Bone marrow (tissue), 2 donors: Measurements from ENCODE around the gene ZNF862.
A peak's percentile ranks its signal among the peaks of the same experiment; 100 is the strongest.
"Not testable (repeated sequence)": the region's sequence is repeated elsewhere in the genome, so short reads cannot be mapped to it uniquely, and the experiment has no call there.

Experiments used
- DNase-seq, 2 donors: peaks; one replicate each; lab custom pipeline; 2025; lab: John Stamatoyannopoulos, UW

The ZNF862 gene

DNA sequence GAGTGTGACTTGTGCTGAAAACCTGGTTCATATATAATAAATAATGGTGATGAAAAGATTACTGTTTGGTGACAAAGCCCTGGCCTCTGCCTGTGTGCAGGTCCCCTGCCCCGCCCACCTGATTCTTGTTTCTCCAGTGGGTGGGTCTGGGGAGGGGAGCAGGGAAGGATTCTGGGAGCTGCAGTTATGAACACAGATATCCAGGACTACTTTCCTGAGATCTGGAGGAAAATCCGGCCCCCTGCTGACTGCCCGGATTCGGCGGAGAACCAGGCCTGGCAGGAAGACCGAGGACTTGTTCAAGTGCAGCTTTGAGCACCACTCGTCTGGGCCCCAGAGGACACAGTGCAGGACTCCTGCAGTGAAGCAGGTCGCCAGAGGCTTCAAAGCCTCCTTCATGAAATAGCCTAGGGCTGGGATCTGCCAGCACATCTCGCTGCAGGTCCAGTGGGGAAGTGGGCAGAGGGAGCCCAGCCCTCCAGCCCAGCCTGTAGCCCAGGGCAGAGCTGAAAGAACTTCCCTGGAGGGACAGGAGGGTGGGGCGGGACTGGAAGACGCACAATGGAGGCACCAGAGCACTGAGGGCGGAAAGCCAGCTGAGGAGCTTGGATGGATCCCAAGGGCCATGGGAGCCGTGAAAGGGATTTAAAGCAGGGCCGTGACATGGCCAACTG is 42.6 kb downstream of the ZNF862 start:
- DNase-seq = no peak

DNA sequence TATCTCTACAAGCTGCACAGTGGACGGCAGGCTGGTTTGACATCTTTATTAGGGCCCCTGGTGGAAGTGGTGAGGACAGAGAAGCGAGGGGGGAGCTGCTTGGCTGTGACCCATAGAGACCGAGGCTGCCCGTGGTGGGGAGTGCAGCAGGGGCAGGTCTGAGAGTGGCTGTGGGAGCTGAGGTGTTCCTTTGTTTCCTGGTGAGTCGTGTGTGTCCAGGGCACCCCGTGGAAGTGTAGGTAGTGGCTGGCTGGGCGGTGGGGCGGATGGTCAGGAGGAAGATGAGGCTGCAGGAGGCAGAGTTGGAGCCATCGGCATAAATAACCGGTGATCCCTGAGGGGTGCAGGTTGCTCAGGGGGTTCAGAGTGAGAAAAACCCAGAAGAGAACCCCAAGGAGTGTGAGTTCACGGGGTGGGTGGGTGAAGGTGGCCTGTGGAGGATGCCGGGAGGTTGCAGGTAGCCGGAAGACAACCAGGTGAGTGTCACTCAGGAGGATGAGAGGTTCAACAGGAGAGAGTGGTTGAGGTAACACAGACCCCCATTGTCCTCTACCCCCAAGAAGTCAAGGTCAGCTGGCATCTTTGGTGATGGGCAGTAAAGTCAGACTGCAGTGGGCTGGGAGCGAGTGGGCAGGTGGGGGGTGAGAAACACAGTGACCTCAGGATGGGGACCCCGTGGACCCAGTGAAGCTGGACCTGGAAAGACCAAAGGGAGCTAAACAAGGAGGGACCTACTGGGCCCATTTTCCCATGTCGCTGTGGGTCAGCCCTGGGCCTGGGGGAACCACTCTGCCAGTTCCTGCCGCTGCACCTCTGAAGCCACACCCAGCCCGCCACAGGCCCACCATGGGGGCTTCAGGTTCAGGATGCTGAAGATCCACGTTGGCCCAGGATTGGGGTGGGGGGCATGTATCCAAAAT is 43.4 kb downstream of the ZNF862 start:
- DNase-seq = no peak

DNA sequence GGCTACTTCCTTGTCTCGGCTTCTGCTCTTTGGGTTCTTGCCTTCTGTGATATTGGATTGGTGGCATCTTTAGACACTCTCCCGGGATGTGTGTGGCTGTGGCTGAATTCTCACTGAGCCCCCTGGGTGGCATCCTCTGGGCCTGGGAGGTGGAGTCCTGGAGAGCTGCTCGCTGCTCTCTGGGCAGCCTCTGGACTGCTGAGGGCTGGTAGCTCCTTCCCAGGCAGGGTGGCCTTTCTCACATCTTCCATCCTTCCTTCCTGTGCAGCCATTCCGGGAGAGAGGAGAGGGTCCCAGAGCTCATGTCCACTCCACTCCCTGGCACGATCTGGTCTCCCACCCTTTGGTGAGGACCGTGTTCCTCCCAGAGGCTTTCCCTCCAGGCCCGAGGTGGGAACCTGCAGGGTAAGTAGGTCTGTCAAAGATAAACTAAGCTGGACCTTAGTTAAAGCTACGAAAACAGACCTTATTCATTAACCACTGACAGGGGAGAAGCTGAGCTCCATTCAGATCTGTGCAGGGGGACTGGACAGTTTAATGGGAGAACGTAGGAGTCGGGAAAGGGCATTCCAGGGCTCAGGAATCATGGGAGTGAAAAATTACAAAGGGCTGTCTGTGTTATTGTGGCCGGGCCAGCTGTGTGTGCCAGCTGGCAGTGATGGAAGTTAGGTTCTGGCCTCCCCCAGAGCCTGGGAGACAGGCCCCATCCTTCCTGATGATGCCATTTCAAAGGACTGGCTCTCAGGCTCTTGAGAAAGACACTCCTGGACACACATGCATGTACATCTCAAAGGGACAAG is 44.3 kb downstream of the ZNF862 start:
- no peak for DNase-seq

DNA sequence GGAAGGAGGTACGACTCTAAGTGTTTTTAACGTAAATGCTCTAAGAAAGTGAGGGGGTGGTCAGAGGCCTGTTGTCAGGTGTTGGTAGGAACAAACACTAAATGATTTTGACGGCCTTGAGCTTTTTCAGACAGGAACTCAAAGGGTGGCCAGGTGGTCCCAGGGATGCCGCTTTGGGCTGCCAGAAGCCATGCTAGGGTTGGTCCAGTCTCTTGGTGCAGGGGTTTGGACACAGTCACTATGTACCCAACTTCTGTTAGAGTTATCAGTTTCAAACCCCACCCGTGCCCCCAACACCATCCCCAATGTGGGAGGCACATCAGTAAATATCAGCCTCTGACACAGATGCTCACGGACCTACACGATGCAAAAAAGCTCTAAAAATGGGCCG is 44.9 kb downstream of the ZNF862 start:
- no peak for DNase-seq

DNA sequence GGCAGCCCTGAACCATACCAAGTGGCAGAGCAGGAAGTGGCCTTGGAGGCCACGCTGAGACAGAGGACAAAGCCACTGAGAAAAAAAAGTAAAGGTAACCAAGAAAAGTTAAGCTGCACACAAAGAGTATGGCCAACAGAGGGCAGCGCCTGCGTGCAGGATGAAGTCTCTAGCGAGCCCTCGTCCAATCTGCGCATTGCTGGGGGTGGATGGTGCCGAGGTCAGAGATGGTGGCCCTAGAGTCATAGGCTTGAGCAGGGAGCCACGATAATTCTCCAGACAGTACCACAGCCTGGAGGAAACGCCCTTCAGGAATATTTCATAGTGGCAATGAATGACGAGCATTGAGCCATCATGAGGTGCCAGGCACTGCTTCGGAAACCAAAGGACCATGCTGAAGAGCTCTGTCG is 45.3 kb downstream of the ZNF862 start:
- DNase-seq = peak in 1 of 2 donors; percentile 35

GRCh38 chr7:149884016-149884415 is 45.8 kb downstream of the ZNF862 start:
- no peak for DNase-seq

GRCh38 chr7:149884541-149884940 is 46.4 kb downstream of the ZNF862 start:
- DNase-seq = no peak

GRCh38 chr7:149885191-149886017 is 47.2 kb downstream of the ZNF862 start:
- no peak for DNase-seq

DNA sequence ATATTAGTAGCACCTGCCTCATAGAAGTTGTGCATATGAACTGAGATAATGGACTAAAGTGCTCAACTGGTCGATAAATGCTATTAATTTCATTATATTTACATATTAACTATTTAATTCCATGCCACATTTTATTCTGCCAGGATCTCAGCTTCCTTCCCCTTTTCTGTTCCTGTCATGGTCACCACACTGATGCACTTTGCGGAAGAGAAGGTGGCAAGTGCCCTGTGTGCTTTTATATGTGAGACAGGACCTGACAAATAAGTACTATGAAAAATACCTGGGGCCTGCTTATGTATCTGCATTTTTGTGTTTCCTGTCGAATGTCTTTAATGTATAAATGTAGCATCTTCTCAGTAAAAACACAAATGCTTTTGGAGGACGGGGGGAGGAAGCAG is 47.8 kb downstream of the ZNF862 start:
- no peak for DNase-seq

DNA sequence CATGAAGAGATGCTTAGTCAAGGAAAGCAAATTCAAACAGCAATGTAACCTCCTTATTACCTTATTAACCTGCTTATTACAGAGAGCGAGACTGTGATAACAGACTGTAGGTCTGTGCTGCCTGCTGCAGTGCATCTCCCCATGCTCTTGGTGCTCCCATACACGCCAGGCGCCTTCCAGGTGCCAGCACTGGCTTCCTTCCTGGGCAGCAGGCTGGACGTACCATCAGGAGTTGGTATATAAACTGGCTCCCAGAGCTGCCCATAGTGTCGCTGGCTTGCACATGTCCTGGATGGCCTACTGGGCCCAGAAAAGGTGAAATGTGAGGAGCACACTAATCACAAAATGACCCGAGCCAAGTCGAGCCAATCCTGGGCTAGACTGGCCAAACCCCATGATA is 49.1 kb downstream of the ZNF862 start:
- DNase-seq = no peak

DNA sequence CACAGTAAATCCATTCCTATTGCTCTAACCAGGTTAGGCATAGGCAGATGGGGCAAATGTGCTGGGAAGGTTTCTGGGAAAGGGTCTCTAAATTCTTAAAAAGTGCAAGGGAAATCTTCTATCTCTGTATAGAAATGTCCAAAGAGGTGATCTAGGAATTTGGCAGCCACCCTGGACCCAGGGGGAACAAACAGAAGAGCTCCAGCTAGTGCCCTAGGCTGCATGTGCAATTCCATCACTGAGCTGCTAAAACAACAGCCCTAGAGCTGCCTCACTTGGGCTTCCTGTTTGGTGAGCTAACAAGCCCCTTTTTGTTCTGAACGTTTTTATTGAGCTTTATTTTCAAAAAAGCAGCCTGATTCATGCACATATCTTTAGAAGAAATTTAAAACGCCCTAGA is 52.5 kb downstream of the ZNF862 start:
- not testable (repeated sequence) for DNase-seq

DNA sequence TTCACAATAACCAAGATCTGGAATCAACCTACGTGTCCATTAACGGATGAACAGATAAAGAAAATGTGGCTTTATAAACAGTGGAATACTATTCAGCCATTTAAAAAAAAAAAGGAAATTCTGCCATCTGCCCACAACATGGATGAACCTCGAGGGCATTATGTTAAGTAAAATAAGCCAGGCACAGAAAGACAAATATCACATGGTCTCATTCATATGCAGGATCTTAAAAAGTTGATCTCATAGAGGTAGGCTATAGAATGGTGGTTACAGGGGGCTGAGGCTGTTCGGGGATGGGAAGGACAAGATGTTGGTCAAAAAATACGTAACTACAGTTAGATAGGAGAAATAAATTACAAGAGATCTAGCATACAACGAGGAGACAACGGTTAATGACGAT is 56.8 kb downstream of the ZNF862 start:
- DNase-seq = not testable (repeated sequence)

GRCh38 chr7:149907776-149908376 is 69.7 kb downstream of the ZNF862 start:
- DNase-seq = not testable (repeated sequence)

GRCh38 chr7:149910219-149910618 is 72.0 kb downstream of the ZNF862 start:
- not testable (repeated sequence) for DNase-seq

DNA sequence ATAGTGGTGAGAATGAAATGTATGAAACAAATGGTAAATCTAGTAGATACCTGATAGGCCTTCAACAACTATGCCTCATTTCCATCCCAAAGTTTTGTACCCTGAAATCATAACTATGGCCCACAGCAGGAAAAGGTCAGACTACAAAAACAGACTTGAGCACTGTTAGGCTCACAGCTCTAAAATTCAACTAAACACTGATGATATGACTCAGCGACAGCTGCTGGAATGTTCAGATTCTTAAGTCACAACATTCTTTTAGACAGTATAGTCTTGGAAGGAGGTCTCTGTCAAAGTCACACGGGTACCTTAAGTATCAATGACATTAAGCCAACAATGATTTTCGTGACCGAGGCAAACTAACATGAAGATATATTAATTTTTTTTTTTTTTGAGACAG is 74.0 kb downstream of the ZNF862 start:
- not testable (repeated sequence) for DNase-seq
